RWPE1 (cell line): ENCODE results near the gene CA10.

Source experiments
- CTCF ChIA-PET: fragments of 350-600 bp; sonication (Branson Sonifier 250); formaldehyde crosslinking; extraction: SDS; loops from one replicate; lab custom pipeline; 2021; lab: Yijun Ruan, JAX
- POLR2A ChIA-PET: fragments of 400-600 bp; formaldehyde crosslinking; extraction: SDS; loops from one replicate; lab custom pipeline; 2020; ENCODE audit warnings: antibody characterized with exemption; ENCODE audit not compliant: low non-redundant PET; lab: Yijun Ruan, JAX
- DNase-seq: peaks from one replicate; pipeline ENCODE4 v3.0.0; 2012; ENCODE audit warnings: low spot score
- H3K27ac ChIP-seq: fragments of 450-650 bp; 2 replicates; pipeline ENCODE4 v1.5.1; 2017
- CTCF ChIP-seq: fragments of 450-650 bp; conservative IDR thresholded peaks from 2 replicates; pipeline ENCODE4 v1.5.1; 2017; ENCODE audit warnings: low read depth, mild to moderate bottlenecking

The CA10 gene

GRCh38 chr17:51595826-51596398, 562.6 kb downstream of the CA10 start:
- DNase-seq, result no peak
- POLR2A ChIA-PET, result no interaction called here
- CTCF ChIA-PET, result interaction anchor here (0.6 kb wide), 2 partner anchors 43 to 225 kb away, joined by 3 to 4 read pairs; no protein-coding TSS in a partner anchor
- TF ChIP-seq CTCF, result no peak
- H3K27ac ChIP-seq, result no peak overlapping the region

GRCh38 chr17:51590071-51590656, 568.4 kb downstream of the CA10 start:
- H3K27ac ChIP-seq, result no peak overlapping the region
- POLR2A ChIA-PET, result no interaction called here
- CTCF ChIA-PET, result no interaction called here
- TF ChIP-seq CTCF, result no peak
- DNase-seq, result no peak

GRCh38 chr17:51588063-51588462, 570.5 kb downstream of the CA10 start:
- H3K27ac ChIP-seq, result no peak overlapping the region
- CTCF ChIA-PET, result no interaction called here
- no peak for DNase-seq
- no peak for TF ChIP-seq CTCF
- POLR2A ChIA-PET, result no interaction called here

GRCh38 chr17:51587516-51587915, 571.0 kb downstream of the CA10 start:
- H3K27ac ChIP-seq, result no peak overlapping the region
- no peak for TF ChIP-seq CTCF
- DNase-seq, result no peak
- ChIA-PET POLR2A (no interaction called here), CTCF (no interaction called here)

GRCh38 chr17:51585514-51586104, 572.9 kb downstream of the CA10 start:
- ChIA-PET CTCF (interaction anchor here (0.6 to 0.9 kb wide), 5 partner anchors 131 to 519 kb away, joined by 3 to 8 read pairs (median 4); no protein-coding TSS in a partner anchor), POLR2A (no interaction called here)
- H3K27ac ChIP-seq, result no peak overlapping the region
- TF ChIP-seq CTCF, result peak; percentile 56
- DNase-seq, result peak; percentile 5

- CTCF ChIA-PET, result interaction anchor here (0.6 kb wide), 1 partner anchor 186 kb away, joined by 3 read pairs; no protein-coding TSS in a partner anchor
- TF ChIP-seq CTCF, result no peak
- no peak overlapping the region for H3K27ac ChIP-seq
- no peak for DNase-seq
- POLR2A ChIA-PET, result no interaction called here
Observed at GRCh38 chr17:51580869-51581268, 577.6 kb downstream of the CA10 start.
